GM03348 (cell line): ENCODE data around the gene CADM1.

Experiments used
- DNase-seq: peaks from one replicate; pipeline ENCODE4 v3.0.0; 2012; ENCODE audit warnings: low spot score

Gene CADM1

DNA sequence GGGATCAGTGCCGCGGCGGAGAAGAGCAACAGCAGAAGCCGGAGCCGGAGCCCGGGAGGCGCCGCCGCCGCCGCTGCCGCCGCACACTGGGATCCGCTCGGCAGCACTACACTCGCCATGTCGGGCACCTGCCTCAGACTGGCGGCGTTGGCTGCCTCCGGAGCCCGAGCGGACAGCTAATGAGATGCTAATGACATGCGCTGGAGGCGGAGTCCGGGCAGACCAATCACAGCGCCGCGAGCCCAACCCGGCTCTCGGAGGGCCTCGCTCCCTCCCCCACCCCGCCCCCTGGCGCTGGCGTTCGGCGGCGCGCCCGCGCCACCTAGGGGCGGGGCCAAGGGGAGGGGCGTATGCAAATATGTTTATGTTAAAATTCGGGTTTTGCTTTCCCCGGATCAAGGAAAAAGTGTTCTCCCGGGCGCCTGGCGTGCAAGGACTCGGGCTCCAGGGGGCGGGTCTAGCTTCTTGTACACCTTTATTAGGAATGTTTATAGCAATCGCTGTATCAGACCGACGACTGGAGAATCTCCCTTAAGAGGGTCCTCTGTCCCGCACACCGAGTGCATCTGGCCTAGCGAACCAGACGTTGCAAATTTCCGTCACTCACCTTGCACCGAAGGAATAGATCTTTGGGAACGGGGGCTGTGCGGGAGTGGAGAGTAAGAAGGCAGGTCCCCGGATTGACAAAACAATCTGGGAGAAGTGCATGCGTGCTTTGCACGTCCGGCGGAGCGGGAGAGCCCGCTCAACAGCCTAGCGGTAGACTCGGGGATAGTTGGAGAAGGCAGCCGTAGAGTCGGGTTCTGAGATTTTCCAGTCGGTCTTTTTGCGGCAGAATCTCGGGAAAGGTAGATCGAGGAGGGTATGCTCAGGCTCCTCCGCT is at the start of gene CADM1:
Gene CADM1, minus strand, starts transcription at position 140 of the 883 bp plus-strand sequence.
- peak; percentile 92 for DNase-seq

DNA sequence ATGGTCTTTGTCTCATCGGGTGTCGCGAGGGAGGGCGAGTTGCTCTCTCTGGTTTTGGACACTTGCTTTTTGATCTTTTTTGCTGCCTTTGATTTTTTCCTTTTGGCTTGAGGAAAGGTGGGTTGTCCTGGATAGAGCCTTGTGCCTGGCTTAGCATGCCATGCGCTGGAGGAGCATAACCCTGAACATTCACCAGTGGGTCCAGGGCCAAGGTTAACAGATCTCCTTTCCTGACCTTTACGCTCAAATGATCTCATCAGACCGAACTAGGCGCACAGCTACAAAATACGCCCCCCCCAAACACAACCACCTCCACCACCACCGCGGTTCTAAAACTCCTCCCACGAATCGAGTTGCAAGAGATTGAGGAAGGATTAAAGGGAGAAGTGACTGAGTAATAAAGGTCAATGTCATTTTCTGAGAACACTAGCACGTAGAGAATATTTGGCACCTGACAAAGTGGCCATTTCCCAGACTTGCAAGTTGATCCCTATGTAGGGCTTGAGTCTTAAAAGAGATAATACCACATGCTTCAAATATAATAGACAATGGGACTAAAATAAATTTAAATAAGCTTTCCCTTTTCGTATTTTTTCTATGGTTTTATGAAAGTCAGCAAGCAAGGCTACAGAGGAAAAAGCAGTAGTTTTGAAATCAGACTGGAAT is 48.7 kb upstream of the CADM1 start:
- no peak for DNase-seq

DNA sequence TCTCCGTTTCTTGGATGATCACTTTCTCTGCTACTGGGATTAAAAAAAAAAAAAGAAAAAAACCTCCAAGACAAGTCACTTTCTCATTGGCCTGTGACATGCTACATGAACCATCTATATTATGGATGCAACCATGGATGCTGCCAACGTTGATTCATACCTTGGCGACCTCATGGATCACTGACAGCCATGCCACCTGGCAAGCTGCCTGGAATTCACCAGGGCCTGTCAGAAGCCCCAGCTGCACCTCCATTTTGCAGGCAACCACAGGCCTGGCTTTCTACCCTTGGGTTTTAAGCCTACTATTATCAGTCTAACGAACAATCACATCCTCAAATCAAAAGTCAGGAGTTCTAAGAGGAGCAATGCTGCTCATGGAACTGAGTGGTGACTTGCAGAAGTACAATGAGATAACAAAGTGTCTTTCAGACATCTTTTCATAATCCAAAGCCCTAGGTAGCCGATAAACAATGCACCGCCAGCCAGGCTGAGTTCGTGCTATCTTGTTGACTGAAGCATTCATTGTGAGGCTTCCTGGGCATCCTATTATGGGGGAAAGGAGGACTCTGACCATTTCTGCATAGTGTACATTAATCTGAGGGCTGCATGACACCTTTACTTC is 48.0 kb upstream of the CADM1 start:
- DNase-seq, result no peak

DNA sequence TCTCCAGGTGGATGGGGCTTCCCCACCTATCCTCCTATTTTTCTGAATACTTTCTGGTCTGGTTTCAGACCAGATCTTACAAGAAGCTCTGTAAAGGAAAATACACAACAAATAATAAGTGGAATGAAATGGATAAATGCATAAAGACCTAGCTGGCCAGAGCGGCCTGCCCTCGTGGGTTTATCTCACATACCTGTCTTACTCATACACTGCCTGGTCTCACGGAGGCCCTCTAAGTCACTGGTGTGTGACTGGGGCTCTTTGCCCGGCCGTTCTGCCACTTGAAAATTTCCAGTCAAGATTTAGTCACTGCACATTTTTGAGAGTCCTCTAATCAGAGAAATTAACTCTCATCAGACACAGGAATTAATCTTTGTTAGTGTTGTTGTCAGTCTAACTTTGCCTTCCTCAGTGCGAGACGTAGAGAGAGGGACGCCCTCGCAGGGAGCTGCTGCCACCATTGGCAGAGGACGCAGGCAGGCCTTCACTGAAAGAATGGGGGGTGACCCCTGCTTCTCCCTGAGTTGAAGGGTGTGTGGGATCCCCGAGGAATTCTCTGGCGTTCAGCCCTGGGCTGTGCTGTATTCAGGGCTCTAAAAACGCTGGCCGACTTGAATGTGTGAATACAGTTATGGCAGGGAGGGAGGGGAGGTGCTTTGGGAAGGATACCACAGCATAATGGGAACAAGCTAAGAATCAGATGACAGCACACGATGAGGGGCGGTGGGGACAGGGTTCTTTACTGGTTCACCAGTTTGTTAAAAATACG is 46.3 kb upstream of the CADM1 start:
- no peak for DNase-seq

DNA sequence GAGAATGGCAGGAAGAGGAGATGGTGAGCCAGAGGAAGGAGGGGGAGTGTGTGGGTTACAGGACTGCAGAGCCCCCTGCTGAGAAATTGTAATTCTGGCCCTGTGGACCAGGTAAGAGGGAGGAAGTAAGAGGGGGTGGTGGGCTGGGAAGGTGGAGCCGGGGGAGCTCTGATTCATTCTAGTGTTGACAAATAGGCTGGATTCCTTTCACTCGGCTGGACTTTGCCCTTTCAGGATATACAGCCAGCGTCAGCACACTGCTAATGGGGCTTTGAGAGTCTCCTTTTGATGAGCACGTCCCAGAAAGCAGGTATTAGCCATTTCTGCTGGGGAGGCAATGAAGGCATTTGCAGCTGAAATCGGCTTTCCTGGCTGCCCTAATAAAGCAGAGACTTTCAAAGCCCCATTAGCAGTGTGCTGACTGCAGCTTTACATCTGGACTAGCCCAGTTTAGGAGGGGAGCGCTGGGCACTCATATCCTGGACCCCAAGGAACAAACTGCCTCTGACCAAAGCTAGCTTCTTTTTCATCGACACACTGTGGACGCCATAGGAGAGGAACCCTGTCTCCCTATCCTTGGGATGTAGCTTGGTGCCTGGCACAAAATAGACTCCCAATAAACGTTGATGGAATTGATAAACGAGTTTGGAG is 44.8 kb upstream of the CADM1 start:
- DNase-seq, result no peak

DNA sequence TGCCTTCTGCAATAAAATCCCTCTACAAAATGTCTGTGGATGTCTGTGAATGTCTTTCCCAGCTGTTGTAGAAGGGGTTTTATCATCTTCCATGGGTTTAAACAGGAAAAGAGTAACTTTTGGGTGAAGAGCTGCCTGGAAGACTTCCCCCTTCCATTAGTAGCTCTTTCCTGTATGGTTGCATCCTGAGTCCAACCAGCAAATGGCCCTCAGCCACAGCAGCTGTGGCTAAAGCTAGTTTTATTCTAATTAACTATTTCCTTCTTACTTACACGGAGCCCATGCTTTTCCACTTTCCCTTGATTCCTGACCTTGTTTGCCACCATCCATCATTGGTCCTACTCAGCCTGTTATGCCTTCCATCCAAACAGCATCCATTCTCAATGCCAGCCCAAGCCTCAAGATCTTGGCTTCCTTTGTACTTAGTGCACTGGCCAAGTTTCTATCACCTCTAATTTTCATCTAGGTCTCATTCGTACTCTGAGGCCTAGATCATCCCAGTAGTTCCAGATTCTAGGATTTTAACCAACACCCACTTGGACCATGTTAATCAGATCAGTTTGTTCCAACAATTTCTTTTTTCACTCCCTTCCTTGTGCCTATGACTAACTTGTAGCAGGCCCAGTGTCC is 41.5 kb upstream of the CADM1 start:
- DNase-seq, result no peak

DNA sequence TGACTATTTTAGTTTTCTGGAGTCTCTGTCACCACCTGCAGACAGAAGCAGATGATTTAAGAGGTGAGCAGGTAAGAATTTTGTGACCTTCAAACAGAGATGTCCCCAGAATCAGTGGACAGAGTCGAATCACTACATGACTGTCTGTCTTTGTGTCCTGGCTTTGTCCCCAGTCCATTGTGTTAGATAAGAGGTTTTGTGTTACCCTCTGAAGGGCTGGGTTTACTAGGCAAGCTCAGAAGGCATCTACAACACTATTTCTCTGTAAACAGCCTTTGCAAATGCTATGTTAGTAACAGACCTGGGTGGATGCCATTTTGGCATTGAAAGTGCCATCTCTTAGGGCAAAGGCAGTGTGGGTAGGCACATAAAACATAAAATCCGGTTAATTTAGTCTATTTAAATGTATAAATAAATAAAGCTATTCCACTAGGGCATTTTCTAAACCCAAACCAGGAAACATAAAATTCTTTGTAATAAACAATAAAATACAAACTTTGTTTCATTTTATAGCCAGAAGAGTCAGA is 40.3 kb upstream of the CADM1 start:
- DNase-seq, result no peak

DNA sequence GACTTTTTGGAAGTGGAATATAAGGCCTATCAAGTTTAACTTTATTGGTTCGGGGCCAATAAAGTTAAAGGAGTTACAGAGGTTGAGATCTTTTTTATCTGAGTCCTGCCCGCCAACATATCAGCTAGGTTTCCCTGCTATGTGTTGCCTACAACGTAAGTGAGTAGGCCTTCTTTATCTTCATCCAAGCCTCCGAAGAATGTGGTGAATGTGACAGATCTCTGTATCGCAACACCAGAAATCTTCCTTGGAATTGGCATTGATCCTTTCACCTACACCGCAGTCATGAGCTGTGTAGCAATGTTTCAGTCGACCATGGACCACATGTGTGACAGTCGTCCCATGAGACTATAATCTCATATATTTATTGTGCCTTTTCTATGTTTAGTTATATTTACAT is 37.3 kb upstream of the CADM1 start:
- DNase-seq, result no peak

DNA sequence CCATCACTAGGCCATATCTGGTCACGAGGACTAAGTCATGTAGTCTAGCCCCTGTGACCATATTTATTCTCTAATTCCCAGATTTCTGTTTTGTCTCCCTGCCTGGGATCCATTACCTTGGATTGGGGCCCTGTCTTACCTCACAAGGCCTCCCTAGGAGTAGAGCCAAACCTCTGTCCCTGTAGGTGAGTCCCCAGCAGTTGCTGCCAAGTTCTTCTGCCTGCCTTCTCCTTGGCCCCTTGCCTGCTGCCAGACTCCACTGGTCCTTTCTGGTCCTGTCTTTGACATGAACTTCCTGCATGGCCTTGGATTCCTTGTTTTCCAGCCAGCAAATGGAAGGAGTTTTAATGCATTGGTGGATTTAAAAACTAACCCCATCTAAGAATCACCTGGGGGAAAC is 35.6 kb upstream of the CADM1 start:
- no peak for DNase-seq

DNA sequence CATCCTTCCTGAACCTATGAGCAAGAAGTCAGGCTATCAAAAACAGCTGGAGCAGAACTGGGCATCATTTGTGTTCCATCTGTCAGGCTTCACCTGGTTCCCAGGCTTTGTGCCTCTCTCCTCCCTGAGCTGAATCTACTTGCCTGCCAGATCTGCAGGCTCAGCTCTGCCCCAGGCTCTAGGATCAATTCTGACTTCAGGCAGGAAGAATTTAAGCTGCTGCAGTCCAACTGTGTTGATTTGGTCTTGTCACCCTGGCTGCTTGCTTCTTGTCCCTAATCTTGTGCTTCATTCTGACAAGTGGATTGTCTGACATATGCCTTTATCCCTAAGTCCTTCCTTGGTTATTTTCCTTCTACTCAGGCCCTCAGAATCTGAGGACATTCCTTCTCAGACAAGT is 31.6 kb upstream of the CADM1 start:
- DNase-seq, result no peak

DNA sequence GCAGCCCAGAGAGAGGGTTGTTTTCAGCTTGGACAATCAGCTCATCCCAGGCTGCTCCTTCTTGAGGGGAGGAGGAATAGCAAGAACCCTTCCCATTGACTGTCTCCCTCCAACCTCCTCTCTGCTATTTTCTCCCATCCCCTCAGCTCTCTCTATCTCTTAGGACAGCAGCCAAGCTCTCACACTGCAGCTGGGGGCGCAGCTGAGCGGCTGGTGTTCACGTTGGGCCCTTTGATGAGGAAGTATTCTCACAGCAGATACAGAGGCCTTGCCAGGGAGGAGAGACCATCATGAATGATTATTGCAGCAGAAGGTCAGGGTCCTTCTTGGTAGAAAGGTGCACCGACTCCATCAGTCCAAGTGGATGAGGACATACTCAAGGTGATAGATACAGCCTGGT is 26.5 kb upstream of the CADM1 start:
- no peak for DNase-seq

DNA sequence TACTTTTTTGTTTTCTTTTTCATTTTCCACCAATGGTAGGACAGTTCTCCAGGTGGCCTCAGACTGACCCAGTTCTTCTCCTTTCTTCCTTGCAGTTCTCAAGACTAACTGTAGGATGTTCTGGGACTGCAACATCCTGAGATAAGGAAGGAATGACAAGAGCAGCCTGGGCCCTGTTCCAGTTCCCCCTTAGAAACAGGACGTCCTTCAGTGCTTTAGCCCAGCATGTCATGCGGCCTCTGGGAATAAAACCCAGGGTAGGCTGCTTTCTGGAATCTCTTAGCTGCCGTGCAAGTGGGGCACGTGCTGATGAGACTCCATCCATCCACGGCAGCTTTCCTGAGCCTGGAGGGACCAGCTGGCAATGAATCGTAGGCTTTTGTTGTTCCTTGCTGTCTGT is 24.0 kb upstream of the CADM1 start:
- no peak for DNase-seq

DNA sequence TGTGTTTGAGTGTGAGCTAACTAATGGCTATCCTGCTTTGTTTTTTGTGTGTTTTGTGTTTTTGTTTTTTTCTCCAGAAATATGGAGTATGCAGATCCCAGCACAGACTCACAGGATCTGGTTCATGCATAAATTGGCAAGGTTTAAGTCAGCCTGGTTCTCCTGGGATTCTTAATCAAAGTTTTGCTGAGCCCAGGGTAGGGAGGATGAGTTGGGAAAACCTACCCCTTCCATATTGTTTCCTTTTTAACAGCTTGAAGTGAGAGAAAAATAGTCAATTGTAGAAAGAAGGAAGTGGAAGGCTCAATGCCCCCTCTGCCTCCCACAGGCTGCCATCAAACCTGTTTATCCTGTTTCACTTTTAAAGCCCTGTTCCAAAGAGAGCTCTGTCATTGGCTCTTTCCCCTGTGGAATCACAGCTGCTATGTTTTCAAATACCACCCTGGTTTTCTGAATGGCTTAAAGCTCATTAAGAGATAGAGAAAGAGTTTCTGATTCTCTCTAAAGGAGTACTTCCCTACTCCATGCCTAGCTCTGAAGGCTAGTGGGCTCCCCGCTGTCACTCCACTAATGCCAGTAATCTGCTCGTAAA is 23.4 kb upstream of the CADM1 start:
- DNase-seq, result no peak

DNA sequence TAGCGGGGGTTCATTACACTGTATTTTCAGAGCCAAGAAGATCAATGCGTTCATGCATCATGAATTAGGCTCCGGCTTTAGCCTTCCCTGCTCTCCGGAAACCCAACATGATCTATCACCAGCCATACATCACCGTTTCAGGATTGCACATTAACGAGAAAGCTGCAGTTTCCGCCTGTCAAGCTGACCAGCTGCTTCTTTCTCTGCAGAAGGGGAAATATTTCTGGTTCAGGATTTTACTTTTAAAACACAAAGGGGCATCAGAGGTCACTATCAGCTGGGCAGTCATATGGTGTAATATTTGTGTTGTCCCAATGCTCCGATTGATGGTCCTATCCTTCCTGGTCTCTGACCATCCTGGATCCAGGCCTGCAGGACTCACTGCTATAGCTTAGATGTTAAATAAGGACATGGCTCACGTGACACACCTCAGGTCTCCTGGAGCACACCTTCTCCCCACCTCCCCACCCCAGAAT is 21.4 kb upstream of the CADM1 start:
- no peak for DNase-seq

DNA sequence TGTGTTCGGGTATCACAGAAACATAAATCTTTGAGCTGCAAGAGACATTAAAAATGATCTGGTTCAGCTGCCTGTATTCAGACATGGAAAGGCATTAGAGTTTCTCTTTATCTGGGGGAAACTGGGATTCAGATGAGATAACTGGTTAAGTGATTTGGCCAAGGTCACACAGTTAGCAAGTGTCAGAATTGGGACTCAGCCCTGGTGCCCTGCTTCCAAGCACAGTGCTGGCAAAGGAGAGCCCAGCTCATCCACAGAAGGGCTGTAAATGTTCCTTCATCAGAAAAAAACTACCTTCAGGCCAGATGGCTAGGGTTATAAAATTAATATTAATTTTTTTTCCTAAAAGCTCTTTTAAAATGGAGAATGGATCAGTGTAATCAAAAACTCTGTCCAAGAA is 20.4 kb upstream of the CADM1 start:
- DNase-seq, result no peak

DNA sequence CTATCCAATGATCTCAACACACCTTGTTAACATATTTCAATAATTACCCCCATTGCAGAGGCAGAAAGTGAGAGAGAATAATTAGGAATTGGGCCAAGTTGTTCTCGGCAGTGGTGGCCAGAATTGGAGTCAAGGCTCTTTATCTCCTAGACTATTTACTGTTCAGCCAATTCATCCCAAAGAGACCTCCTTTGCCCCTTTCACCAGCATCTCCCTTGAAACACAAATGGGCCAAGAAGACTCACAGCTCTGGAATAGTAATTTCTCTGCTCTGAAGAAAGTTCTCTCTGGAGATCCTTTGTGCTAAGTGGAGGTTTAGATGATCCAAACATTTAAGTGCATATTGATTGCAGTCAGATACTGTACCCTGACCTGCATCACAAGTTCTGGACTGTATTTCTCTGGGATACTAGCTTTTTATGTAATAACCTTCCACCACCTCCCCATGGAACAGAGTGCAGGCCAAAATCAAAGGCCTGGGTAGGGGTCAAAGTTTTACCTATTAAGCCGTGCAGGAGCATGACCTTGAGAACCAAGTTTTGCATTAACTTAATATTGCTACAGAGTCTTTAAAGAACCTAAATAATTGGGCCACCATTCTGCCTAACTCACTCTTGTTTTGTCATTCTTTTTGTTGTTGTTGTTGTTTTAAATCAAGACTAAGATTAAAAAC is 19.6 kb upstream of the CADM1 start:
- no peak for DNase-seq

DNA sequence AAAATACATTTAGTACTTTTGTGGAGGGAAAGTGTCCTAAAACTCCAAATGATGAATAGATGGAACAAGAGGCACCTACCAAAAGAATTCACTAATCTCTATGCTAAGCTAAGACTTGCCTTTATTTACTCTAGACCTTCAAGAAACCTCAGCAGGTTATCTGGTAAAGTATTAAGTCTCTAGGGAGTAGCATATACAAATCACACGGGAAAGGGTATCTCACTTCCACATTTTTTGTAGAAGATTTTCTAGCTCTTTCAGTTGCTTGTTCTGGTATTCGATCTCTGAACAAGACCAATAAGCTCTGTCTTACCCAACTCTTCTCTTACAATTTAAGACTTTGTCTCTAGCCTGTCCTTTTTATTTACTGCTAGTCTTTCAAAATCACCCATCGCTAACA is 18.1 kb upstream of the CADM1 start:
- no peak for DNase-seq

DNA sequence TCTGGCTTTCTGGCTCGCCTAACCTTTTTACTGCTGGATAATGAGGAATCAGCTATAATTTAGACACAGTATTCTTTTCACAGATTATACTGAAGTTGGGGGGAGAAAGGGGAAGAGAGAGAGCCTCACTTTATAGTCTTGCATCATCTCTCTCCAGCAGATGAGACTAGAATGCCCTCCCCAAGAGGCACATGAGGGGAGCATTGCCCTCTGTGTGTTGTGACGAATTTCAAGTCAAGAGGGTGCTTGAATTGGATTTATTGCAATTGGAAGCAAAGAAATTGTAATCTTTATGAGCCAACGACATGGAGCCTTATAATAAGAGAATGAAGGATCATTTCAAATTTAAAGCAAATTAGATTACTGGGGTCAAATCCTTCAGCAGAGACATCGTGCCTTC is 17.6 kb upstream of the CADM1 start:
- DNase-seq, result no peak

DNA sequence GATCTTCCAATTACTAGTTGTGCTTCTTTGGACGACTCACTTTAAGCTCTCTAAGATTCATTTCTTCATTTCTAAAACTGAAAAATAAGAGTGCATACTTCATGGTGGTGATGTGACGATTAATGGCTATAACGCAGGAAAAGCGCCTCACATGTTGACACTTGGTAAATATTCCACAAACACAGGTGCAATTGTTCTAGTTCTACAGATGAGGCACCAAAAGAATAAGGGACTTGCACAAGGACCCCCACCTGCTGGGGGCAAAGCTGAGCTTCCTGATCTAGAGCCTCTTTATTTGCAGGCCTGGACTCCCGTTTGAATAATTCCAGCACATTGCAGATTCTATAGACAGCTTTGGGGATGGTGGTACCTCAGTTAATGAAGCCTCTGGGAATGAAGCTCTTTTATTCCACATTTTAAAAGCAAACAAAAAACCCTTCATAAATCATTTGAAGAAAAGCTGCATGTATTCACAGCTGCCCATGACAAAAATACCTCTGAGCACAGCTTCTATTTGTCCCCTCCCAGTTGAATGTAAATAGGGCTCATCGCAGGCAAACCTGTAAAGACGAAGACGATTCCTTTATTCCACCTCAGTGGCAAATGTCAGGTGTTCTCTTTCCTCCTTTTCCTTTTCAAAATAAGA is 14.9 kb upstream of the CADM1 start:
- no peak for DNase-seq
